Effector CD8-positive, alpha-beta T cell (primary cell): ENCODE data around the gene VWCE.
A peak's percentile ranks its signal among the peaks of the same experiment; 100 is the strongest.
"Not testable (repeated sequence)": the region's sequence is repeated elsewhere in the genome, so short reads cannot be mapped to it uniquely, and the experiment has no call there.

ENCODE experiments used
- DNase-seq: peaks from one replicate; lab custom pipeline; 2025; lab: John Stamatoyannopoulos, UW

Gene VWCE

DNA sequence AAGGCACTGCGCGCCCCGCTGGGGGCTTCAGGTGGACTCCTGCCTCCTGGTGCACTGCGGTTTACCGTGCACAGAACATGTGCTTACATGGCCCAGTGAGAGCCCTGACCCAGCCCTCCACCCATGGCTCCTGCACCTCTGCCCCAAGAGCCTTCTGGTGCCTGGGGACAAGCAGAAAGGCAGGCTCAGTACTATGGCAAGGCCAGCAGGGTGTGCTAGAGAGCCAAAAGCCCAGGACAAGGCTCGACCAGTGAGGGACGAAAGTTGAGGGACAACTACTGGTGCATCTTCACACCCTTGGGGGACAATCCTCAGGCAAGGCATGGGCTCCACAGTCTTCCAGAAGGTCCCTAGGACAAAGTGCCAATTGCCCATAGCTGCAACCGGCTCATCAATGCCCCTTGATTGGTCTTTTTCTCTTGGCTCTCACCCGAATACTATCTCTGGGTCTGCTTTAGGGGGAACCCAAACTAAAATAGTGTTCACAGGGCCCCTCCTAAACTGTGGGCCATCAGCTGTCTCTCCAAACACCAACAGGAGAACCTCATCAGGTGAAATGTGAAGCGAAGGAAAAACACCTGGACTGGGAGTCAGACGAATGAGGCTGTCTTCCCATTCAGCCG is 40.6 kb downstream of the VWCE start:
- DNase-seq, result peak; percentile 17

DNA sequence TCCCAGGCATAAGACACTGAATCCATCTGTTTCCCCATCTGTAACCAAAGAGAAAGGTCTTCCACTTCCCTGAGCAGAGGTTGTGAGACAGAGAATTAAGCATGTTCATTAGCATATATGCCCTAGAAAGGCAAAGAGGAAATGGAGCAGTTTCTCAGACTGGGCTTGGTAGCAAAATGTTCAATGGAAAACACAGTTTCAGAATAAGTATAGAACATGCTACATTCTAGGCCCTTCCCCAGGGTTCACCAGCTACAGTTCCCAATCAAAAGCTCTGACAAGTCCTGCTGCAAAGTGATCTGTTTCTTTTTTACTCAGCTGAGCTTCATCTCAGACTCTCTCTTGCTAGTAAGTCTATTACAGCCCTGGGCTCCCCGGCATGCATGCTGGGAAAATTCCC is 42.8 kb downstream of the VWCE start:
- not testable (repeated sequence) for DNase-seq

DNA sequence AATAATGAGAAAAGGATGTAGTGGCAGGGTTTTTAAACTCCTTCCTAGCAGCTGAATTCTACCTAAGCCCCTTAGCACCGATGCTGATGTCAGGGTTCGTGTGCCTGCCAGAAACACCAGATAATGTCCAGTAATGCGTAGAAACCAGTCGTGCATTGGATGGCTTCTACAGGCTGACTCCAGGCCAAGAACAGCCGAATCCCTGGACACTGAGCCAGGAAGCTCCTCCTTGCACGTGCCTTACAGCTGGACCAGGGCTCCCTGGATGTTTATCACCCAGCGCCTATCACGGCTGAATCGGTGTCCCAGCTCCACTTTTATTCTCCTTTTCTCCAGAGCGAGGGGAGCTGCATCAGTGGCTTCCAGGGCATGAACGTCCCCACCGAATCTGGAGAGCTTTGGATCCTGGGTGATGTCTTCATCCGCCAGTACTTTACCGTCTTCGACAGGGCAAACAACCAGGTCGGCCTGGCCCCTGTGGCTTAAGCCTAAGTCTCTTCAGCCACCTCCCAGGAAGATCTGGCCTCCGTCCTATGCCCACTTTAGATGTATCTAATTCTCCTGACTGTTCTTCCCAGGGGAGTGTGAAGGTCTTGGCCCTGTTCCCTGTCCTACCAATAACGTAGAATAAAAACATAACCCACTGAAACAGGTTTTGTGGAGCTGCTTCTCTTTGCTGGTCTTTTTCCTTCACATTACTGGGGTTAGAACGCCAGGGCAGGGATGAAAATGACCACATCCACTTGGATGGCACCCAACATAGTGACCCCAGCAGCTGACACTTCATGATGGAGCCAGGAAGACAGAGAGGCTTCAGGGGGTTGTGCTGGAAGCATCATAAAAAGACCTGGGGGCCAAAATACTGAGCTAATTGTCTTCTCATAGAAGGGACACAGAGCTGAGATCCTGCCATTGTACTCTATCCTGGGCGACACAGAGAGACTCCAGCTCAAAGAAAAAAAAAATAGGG is 44.0 kb downstream of the VWCE start:
- DNase-seq, result not testable (repeated sequence)

DNA sequence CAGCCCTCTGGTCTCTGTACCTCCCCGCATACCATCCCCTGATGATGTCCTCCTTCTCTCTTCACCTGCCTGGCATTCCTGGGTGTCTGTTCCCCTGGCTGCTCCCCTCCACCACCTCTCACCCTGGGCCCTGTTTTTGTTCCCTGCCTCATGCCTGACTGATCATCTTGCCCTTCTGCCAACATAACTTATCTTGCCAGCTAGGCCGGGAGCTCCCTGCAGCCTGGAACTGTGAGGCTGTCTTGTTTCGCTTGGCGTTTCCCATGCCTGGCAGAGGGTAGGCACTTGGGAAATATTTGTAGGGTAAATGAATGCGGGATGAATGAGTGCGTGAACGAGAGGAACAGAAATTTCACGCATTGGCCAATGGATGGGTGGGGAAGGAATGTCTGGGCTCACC is 45.9 kb downstream of the VWCE start:
- not testable (repeated sequence) for DNase-seq

DNA sequence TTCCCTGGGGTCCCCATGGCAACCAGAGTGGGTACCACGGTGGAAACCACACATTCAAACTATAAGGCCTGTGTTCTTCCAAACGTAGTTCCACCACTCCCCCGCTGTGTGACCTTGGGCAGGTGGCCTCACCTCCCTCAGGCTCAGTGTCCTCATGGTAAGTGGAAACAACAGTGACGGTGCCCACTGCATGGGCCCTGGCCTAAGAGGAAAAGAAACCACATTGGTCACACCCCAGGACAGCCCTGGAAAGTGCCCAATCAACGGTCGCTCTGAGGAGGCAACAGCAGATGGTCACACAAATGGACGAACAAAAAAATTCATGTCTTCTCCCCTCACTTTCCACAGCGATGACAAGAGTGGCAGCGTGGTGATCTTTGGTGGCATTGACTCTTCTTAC is 47.0 kb downstream of the VWCE start:
- not testable (repeated sequence) for DNase-seq

DNA sequence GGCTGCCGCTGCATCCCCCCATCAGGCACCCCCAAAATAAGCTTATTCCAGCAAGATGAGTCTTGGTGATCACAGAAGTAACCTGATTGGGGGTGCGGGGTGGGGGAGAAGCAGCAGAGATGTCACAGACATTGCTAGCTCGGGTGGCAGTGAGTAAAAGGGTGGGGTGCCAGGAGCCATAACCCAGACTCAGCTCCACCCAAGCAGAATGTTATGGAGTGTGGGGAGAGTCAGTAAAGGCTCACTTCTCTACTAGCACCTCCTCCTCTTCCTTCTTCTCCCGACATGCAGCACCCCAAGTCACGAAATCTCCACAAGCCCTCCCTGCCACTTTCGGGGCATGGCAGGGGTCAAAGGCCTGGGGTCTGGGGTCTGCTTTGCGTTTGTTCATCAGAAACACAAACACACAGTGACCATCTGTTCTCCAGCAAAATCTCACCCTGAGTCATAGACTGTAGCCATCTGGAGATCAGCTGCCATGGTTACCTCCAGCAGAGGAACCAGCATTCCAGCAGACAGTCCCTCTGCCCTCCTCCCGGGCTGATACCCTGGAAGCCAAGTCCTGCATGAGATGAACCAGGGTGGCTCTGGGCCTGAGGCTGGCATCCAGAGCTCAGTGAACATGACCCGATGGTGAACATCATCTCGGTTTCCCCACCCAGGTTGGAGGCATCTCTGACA is 49.7 kb downstream of the VWCE start:
- DNase-seq, result not testable (repeated sequence)

DNA sequence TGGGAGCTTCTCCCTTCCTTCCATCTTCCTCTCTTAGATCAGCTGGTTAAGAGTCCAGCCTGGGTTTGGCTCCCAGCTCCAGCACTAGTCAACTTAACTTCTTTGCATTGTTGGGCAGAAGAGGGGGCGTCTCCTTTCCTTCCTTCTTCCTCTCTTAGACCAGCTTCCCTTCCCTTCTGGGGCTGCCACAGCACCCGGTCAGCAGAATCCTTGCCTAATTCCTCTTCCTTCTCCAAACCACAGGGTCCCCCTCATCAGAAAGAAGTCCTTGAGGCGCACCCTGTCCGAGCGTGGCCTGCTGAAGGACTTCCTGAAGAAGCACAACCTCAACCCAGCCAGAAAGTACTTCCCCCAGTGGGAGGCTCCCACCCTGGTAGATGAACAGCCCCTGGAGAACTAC is 53.6 kb downstream of the VWCE start:
- DNase-seq, result not testable (repeated sequence)

DNA sequence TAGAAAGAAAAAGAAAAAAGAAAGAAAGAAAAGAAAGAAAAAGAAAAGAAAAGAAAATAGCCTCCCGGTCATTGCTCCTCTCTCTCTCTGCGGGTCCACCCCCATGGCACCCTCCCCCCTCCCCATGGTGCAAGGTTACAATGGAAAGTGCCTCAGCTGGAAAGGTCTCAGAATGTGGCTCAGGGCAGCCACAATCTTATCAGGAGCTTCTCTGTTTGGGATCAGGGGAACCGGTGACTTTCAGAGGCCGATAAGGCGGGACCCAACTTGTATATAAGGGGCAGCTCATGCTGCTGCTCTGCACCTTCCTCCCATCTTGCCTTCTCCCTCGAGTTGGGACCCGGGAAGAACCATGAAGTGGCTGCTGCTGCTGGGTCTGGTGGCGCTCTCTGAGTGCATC is 54.2 kb downstream of the VWCE start, which contains the start of gene PGA5:
Gene PGA5 (plus strand): TSS at position 301 of the 400 bp plus-strand sequence. CDS start 52 bp downstream, at position 353.
- DNase-seq, result not testable (repeated sequence)

DNA sequence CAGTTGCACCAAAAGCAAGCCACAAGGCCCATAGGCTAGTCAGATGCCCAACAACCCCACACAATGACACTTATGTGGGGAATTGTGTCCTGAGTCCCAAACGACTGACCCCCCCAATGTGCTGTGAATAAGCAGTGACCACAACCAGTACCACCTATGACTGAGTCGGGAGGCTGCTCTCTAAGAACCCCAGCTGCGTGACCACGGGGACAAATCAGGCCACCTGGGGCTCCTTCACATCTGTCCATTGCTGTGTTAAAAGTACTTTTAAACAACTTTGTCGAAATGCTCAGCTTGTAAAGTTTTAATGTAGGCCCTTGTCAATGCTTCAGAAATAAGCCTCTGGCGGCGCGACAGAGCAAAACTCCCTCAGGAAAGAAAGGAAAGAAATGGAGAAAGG is 54.8 kb downstream of the VWCE start:
- not testable (repeated sequence) for DNase-seq

DNA sequence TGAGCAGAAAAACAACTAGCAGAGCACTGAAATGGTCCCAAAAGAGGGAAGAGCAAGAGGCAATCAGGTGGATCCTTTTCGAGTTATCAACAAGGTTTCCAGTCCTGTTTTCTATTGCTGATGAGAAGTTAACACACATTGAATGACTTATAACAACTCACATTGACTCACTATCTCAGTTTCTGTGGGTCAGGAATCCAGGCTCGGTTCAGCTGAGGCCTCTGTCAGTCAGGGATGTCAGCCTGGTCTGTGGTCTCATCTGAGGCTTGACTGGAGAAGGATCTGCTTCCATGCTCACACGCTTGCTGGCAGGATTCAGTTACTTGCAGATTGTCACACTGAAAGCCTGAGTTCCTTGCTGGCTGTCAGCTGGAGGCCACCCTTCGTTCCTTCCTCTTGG is 58.0 kb downstream of the VWCE start:
- not testable (repeated sequence) for DNase-seq

DNA sequence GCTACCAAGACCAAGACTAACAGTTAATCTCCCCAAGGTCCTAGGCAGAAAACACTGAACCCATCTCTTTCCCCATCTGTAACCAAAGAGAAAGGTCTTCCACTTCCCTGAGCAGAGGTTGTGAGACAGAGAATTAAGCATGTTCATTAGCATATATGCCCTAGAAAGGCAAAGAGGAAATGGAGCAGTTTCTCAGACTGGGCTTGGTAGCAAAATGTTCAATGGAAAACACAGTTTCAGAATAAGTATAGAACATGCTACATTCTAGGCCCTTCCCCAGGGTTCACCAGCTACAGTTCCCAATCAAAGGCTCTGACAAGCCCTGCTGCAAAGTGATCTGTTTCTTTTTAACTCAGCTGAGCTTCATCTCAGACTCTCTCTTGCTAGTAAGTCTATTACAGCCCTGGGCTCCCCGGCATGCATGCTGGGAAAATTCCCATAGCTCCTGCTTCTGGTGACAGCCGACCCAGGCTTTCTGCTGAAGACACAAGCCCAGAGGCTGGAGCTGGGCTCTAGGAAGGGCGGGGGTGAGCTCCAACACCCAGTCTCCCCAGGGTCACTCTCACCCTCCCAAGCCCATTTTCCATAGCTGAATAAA is 62.5 kb downstream of the VWCE start:
- not testable (repeated sequence) for DNase-seq

DNA sequence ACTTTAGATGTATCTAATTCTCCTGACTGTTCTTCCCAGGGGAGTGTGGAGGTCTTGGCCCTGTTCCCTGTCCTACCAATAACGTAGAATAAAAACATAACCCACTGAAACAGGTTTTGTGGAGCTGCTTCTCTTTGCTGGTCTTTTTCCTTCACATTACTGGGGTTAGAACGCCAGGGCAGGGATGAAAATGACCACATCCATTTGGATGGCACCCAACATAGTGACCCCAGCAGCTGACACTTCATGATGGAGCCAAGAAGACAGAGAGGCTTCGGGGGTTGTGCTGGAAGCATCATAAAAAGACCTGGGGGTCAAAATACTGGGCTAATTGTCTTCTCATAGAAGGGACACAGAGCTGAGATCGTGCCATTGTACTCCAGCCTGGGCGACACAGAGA is 63.5 kb downstream of the VWCE start:
- not testable (repeated sequence) for DNase-seq

DNA sequence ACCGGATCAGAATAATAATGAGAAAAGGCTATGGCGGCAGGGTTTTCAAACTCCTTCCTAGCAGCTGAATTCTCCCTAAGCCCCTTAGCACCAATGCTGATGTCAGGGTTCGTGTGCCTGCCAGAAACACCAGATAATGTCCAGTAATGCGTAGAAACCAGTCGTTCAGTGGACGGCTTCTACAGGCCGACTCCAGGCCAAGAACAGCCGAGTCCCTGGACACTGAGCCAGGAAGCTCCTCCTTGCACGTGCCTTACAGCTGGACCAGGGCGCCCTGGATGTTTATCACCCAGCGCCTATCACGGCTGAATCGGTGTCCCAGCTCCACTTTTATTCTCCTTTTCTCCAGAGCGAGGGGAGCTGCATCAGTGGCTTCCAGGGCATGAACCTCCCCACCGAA is 64.1 kb downstream of the VWCE start:
- not testable (repeated sequence) for DNase-seq

DNA sequence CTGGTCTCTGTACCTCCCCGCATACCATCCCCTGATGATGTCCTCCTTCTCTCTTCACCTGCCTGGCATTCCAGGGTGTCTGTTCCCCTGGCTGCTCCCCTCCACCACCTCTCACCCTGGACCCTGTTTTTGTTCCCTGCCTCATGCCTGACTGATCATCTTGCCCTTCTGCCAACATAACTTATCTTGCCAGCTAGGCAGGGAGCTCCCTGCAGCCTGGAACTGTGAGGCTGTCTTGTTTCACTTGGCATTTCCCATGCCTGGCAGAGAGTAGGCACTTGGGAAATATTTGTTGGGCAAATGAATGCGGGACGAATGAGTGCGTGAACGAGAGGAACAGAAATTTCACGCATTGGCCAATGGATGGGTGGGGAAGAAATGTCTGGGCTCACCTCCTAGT is 65.7 kb downstream of the VWCE start:
- not testable (repeated sequence) for DNase-seq

DNA sequence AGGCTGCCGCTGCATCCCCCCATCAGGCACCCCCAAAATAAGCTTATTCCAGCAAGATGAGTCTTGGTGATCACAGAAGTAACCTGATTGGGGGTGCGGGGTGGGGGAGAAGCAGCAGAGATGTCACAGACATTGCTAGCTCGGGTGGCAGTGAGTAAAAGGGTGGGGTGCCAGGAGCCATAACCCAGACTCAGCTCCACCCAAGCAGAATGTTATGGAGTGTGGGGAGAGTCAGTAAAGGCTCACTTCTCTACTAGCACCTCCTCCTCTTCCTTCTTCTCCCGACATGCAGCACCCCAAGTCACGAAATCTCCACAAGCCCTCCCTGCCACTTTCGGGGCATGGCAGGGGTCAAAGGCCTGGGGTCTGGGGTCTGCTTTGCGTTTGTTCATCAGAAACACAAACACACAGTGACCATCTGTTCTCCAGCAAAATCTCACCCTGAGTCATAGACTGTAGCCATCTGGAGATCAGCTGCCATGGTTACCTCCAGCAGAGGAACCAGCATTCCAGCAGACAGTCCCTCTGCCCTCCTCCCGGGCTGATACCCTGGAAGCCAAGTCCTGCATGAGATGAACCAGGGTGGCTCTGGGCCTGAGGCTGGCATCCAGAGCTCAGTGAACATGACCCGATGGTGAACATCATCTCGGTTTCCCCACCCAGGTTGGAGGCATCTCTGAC is 68.5 kb downstream of the VWCE start:
- not testable (repeated sequence) for DNase-seq

DNA sequence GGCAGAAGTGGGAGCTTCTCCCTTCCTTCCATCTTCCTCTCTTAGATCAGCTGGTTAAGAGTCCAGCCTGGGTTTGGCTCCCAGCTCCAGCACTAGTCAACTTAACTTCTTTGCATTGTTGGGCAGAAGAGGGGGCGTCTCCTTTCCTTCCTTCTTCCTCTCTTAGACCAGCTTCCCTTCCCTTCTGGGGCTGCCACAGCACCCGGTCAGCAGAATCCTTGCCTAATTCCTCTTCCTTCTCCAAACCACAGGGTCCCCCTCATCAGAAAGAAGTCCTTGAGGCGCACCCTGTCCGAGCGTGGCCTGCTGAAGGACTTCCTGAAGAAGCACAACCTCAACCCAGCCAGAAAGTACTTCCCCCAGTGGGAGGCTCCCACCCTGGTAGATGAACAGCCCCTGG is 72.4 kb downstream of the VWCE start:
- DNase-seq, result not testable (repeated sequence)

DNA sequence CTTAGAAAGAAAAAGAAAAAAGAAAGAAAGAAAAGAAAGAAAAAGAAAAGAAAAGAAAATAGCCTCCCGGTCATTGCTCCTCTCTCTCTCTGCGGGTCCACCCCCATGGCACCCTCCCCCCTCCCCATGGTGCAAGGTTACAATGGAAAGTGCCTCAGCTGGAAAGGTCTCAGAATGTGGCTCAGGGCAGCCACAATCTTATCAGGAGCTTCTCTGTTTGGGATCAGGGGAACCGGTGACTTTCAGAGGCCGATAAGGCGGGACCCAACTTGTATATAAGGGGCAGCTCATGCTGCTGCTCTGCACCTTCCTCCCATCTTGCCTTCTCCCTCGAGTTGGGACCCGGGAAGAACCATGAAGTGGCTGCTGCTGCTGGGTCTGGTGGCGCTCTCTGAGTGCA is 73.1 kb downstream of the VWCE start, which contains the start of gene PGA4:
Gene PGA4 (plus strand): TSS at position 301 of the 400 bp plus-strand sequence. CDS start 54 bp downstream, at position 355.
- DNase-seq, result not testable (repeated sequence)

DNA sequence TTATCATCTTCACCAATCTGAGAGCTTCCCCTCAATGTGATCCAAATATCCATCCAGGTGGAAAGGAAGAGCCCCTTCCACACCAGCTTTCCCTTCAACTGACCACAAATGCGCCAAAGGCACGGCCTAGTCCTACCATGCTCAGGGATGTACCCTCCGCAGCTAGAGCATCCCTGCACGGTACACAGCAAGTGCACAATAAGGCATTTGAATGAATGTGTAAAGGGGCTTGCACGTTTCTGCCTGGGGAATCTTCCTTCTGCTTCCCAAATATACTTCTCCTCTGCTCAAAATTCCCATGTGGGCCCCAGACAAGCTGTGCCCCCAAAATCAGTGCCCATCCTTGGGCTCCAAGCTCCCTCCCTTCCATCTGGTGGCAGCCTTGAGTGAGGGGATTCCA is 76.1 kb downstream of the VWCE start:
- not testable (repeated sequence) for DNase-seq

DNA sequence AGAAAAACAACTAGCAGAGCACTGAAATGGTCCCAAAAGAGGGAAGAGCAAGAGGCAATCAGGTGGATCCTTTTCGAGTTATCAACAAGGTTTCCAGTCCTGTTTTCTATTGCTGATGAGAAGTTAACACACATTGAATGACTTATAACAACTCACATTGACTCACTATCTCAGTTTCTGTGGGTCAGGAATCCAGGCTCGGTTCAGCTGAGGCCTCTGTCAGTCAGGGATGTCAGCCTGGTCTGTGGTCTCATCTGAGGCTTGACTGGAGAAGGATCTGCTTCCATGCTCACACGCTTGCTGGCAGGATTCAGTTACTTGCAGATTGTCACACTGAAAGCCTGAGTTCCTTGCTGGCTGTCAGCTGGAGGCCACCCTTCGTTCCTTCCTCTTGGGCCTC is 76.8 kb downstream of the VWCE start:
- DNase-seq, result not testable (repeated sequence)

DNA sequence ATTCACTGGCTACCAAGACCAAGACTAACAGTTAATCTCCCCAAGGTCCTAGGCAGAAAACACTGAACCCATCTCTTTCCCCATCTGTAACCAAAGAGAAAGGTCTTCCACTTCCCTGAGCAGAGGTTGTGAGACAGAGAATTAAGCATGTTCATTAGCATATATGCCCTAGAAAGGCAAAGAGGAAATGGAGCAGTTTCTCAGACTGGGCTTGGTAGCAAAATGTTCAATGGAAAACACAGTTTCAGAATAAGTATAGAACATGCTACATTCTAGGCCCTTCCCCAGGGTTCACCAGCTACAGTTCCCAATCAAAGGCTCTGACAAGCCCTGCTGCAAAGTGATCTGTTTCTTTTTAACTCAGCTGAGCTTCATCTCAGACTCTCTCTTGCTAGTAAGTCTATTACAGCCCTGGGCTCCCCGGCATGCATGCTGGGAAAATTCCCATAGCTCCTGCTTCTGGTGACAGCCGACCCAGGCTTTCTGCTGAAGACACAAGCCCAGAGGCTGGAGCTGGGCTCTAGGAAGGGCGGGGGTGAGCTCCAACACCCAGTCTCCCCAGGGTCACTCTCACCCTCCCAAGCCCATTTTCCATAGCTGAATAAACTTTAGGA is 81.3 kb downstream of the VWCE start:
- DNase-seq, result not testable (repeated sequence)

DNA sequence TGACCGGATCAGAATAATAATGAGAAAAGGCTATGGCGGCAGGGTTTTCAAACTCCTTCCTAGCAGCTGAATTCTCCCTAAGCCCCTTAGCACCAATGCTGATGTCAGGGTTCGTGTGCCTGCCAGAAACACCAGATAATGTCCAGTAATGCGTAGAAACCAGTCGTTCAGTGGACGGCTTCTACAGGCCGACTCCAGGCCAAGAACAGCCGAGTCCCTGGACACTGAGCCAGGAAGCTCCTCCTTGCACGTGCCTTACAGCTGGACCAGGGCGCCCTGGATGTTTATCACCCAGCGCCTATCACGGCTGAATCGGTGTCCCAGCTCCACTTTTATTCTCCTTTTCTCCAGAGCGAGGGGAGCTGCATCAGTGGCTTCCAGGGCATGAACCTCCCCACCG is 82.9 kb downstream of the VWCE start:
- not testable (repeated sequence) for DNase-seq
